ENCODE data around the gene DAPK2.

DAPK2 gene

DNA sequence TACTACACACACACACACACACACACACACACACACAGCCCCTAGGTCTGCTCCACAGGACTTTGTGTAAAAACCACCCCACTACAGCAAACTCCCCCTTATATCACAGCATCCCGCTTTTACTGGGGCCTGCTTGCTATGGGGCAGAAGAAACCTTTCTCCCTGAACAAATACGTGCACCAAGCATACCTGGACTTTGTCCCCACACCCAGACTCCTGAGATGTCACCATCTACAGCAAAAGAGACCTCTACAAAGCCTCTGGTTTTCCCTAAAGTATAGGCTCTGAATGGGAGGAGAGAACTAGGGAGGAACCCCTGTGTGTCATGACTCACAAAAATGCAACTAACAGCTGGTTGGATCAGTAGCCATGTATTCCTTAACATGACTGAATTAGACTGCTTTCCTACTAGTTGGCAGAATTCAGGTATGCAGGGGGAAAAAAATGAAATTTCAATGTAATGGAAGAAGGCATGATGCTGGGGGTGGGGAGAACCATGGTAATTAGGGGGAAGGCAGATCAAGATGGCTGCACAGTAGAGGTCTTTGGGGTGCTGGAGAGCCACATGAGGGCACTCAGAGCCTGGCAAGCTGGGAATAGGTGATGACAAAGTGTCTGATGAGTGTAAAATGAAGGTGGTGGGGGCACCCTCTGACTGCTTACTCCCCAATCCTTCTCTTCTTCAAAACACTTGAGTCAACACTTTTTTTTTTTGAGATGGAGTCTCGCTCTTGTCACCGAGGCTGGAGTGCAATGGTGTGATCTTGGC, 45.9 kb downstream of the DAPK2 start:
- in situ Hi-C loops (cut with MboI; ENCODE audit: low sequenced_read_pairs): no loop called here

DNA sequence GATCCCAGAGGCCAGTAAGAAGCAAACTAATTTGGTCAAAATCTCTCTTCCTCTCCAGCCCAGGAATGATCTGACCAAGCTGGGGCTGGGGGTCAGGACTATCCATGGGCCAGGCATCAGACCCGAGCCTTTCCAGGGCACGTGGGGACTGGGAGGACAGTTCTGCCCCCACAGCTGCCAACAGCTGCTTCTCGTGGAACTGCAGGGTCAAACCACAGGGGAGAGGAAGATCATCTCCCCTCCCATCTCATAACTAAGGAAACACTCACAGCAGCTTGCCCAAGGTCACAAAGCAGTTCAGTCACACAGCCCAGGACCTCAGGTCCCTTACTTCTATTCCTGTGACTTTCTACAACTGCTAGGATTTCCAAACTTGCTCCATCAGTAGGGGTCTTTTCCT, 47.1 kb downstream of the DAPK2 start:
- in situ Hi-C loops (cut with MboI; ENCODE audit: low sequenced_read_pairs): no loop called here

DNA sequence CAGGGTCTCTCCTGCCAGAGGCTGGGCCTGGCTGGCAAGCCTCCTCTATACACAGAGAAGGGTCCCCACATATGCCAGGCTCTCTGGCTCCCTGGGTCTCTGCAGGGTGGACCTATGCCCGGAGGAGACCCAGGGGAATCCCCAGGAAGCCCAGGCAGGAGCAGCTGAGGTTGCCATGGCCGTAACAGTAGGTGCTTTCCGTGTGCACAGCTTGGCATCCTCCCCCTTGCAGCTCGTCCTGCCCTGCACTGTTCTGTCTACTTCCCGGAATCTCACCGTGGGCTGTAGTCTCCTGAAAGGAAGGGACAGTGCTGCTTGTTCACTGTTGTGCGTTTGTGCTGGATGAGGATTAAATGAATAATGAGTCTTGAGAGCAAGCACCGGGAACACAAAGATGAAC, 47.8 kb downstream of the DAPK2 start:
- in situ Hi-C loops (cut with MboI; ENCODE audit: low sequenced_read_pairs): no loop called here

DNA sequence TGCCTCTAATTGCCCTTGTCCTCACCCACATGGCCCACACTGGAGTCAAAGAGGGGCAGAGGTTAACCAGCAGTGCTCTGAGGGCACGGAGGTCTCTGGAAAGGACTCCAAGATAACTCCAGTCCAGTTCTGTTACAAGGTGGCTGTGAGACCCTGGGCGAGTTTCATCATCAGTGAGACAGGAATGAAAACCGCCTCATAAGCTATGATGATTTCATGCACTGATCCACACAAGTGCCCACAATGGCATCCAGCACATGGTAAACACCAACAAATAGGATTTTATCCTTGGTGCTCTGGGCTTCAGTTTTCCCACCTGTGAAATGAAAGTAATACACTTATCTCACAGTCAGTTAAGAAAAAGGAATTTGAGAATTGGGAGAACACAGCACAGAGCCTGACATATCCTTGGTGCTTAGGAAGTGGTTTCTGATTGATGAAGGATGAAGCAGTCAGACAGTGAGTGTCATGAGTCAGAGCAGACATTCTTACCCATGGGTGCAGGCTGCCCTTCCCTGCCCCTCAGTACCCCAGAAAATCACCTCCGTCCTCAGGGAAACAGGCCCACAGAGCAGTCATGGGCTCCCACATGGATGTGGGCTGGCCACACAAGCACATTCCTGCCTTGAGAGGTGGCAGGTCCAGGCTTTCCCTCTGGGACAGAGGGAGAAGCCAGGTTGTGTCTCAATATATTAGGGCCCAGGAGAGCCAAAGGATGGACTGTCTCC, 48.4 kb downstream of the DAPK2 start:
- in situ Hi-C loops (cut with MboI; ENCODE audit: low sequenced_read_pairs): no loop called here

DNA sequence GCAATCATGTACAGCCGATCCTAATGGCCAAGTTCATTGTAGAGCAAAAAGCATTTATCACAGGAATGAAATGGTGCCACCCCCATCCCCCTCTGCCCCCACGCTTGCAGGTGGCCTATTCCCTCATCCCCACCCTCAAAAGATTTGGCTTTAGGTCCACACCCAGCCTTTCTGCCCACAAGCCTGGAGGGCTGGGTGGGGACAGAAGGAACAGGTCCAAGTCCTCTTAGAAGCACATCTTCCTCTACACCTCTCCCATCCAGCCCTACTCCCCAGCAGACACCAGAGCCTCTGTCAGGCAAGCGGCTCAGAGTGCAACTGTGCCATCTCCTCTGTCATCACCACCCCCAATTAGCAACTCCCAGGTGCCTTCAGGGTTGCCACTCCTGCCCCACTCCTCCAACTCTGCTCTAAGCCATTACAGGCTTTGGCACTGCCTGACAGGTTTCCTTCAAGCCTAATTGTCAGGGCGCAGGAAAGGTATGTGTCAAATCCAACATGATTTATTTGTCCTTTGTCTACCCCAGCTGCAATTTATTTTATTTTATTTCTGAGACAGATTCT, 49.4 kb downstream of the DAPK2 start:
- in situ Hi-C loops (cut with MboI; ENCODE audit: low sequenced_read_pairs): no loop called here

DNA sequence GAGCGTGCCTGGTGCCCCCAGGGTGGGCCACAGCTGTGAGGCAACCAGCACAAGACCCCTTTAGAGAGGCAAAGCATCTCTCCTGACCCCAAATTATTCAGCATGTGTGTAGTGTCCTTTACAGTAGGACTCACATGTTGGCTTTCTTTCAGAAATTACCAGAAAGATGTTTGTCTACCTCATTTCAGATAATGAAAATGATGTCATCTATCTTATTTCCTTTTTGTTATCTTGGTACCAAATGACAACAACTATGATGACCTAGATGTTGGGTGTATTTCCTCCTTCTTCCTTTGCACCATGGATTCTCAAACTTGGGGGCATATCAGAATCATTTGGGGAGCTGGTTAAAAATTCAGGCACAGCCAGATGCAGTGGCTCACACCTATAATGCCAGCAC, 50.5 kb downstream of the DAPK2 start:
- in situ Hi-C loops (cut with MboI; ENCODE audit: low sequenced_read_pairs): no loop called here

DNA sequence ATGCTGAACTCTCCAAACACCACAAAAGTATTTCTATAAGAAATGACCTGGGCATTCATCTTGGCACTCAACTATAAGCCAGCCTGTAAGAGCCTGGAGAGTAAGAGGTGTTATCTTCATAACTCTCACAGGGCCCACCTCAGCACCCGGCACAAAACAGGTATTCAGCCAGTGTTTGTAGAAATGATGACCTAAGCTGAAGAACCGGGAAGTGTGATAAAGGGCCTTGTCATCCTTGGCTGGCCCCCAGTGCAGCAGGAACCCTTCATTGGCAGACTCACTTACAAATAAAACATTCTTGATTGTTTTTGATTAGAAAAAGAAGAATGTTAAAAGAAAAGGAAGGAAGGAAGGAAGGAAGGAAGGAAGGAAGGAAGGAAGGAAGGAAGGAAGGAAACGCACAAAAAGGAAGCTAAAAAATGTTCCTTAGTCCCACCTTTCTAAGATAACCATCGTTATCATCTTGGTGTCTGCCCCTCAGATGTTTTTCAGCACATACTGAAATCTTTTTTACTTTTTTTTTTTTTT, 52.1 kb downstream of the DAPK2 start:
- in situ Hi-C loops (cut with MboI; ENCODE audit: low sequenced_read_pairs): no loop called here

DNA sequence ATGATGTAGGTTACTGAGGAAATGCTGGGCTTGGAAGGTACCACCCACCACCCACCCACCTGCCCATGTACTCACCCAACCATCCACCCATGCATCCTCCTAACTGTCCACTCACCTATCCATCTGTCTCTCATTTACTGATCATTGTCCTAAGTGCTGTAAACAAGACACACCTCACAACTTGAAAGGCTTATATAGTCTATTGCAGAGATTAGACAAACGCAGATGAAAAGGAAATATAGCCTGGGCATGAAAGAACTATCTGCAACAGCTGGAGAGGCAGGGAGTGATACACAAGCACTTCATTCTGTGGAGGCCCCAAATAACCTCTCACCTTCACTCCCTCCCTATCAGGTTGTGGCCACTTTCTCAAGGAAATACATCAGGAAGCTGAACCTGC, 54.0 kb downstream of the DAPK2 start:
- in situ Hi-C loops (cut with MboI; ENCODE audit: low sequenced_read_pairs): no loop called here

DNA sequence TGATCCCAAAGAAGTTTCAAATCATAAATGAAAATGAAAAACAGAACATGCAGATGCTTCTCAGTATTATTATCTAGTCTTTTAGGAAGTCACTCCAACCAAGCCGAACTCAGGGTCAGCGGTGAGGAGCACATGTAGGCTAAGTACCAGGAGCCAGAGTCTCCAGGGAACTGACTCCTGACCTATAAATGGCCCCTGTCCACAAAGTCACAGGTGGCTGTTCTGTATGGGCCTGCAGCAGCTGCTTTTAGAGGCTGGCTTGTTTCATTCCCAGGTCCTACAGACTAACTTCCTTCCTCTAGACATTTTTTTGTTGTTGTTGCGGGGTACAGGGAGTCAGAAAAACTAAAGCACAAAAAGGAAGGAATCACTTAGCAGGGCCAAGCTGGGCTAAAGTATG, 54.6 kb downstream of the DAPK2 start:
- in situ Hi-C loops (cut with MboI; ENCODE audit: low sequenced_read_pairs): no loop called here

DNA sequence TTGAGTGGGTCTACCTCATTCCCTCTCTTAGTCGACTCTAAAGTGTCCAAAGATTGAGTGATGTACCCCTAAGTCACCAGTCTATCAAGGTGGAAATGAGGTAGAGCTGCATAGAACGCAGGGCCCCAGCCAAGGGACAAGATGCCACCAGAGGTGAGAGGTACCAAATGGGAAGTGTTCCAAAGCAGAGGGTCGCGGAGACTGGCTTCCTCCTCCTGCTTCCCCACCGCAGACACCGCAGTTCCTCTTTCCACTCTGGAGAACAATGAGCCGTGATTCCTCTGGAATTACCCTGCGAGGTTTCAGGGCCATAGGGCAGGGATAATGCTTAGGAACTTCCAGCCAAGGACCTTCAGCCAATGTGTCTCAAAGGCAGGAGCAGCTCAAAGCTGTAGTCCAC, 55.8 kb downstream of the DAPK2 start:
- in situ Hi-C loops (cut with MboI; ENCODE audit: low sequenced_read_pairs): no loop called here

DNA sequence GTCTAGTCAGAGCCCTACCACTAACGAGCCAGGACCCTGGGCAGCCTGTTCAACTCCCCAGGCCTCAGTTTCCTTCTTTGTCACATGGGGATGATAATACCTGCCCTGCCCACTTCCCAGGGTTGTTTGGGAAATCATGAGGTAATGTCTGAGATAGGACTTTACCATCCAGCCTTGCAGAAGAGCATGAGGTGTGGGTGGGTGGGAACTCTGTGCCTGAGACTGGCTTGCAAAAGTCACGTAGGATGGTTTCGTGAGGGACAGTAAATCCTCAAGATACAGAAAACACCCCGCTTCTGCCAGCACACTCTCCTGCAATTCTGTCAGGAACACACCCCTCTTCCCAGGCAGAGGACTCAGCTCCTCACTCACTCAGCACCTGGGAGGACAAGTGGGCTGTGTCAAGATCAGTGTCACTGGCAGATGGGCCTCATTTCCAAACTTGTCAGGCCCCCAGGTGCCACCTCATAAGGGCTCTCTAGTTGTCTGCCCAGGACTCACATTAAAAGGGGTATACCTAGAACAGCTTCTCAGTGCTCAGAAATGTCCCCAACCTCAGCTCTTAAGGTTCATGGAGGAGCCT, 58.4 kb downstream of the DAPK2 start:
- in situ Hi-C loops (cut with MboI; ENCODE audit: low sequenced_read_pairs): no loop called here

DNA sequence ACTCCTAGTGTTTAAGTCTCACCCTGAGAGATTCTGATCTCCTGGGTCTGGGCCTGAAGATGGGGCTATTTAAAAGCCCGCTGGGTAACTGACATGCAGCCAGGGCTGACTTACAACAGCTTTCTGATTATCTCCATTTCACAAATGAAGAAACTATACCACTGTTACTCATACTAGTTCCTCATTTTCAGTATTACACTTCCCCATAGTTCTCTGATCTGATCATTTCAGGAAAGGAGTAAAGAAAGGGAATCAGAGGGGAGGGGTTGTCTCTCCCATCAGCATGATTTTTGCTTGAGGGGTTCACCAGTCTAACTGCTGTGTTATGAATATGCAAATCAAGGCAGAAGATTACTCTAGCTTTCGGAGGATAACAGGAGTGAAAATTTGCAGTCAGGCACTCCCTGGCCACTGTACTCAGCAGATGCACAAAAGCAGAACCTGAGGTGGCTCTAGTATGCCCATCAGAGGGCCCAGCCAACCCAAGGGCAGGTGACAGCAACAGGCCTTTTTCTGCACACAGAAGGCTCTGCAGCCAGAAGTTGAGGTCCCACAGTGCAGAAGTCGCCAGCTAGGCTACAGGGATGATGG, 59.4 kb downstream of the DAPK2 start:
- in situ Hi-C loops (cut with MboI; ENCODE audit: low sequenced_read_pairs): no loop called here

DNA sequence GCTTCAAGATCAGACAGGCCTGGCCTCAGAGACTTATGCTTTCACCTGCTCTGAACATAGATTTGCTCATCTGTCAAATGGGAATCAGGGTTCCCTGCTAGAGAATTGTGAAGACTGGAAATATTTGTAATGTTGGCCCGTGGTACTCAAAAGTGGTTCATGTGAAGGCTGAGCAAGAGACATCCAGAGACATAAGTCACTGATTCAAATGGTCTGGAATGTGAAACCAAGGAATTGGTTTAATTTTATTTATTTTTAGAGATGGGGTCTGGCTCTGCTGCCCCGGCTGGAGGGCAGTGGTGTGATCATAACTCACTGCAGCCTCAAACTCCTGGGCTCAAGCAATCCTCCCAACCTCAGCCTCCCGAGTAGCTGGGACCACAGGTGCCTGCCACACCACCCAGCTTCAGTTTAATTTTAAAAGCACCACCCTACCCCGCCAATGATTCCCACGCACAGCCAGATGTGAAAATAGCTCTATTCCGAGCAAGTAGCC, 60.1 kb downstream of the DAPK2 start:
- in situ Hi-C loops (cut with MboI; ENCODE audit: low sequenced_read_pairs): no loop called here

DNA sequence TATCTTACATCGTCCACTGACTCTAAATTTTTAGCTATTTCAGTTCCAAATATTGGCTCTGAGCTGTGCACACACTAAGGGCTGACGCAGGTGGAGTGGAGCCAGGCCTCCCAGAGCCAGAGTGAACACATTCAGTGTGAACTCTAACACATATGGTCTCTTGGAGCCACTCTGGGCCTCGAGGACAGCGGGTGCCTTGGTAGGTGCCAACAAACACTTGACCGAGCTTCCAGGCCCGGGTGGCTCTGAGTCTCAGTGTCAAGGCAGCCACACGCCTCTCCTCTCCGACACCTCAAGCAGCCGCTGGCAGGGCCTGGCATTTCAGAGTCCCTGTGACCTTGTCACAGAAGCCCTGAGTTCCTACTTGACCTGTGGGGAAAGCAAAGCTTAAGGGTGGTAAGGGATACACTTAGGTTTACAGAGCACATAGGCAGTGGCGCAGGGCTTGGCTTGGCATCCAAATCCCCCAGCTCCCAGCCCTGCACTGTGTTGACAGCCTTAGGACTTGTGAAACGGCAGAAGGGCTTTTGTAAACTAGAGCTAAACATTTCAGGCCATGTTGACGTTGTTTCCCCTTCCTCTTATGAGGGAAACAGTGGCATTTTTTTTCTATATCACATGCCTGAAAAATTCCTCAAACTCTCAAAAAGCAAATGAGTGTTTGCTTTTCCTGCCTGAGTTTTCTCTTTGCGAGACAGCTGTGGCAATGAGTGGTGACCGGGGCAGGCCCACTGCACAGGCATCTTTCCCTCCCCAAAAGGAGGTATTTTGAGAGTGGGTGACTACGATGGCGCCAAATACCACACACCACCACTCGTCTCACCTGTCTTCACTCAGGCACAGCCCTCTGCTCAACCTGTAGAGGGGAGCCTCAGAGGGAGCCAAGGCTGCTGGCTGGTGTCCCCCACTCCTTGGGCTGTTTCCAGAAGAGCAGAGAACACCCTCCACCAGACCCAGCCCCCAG, 60.8 kb downstream of the DAPK2 start:
- in situ Hi-C loops (cut with MboI; ENCODE audit: low sequenced_read_pairs): no loop called here

DNA sequence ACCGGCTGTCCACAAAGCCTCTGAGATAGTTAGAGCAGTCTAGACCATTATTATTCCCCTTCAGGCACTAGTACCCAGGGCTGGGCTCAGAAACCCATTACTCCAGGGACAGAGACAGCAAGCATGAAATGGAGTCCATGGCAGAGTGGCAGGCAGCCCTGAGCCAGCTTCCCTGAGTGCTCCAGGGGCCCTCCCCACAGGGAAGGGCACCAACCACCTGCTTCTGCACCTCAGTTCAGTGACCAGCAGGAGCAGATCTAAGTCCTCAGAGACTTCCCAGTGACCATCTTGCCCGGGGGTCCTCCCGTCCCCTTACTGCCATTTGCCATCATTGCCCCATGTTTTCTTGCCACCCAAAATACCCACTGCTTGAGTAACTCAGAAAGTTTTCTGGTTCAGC, 62.0 kb downstream of the DAPK2 start:
- in situ Hi-C loops (cut with MboI; ENCODE audit: low sequenced_read_pairs): no loop called here

DNA sequence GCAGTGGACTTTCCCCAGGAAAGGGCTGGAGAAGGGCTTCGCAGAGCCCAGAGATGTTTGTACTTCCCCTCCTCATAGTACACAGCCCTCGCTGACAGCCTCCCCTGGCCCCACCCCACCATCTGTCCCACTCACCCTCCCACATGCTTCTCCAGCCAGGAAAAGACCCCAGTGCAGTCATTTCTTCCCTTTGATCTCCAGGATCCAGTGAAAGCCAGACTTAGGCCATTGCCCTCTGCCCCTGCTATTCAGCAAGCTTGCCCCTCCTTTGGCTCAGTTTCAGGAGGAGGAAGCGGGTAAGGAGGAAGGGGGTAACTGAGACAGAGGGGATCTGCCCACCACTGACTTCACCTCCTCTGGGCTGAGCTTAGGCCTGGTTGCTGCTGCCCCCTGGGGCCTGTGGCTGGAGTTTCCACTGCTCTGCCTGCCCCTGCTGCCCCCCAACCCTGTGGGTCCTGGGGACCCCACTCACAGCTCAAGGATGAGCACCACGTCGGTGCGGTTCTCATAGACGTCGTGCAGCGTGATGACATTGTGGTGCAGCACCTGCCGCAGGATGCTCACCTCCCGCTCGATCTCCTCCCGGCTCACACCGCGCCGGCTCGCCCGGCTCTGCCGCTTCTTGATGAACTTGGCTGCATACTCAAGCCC, 63.1 kb downstream of the DAPK2 start:
- in situ Hi-C loops (cut with MboI; ENCODE audit: low sequenced_read_pairs): no loop called here

DNA sequence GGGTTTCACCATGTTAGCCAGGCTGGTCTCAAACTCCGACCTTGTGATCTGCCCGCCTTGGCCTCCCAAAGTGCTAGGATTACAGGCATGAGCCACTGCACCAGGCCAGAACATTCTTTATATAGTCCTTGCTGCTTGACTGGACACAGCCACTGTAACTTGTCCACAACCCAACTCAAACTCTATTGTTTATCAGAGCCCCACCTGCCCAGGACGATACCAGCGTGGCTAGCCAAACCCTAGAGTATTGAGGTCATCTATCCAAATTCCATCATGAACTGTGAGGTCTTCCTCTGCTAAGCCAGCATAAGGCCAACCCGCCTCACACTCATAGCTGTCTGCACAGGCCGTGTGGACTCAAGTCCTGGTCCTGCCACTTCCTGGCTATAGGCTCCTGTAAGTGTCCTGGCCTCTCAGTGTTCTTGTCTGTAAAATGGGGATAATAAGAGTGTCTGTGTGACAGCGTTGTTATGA, 63.9 kb downstream of the DAPK2 start:
- in situ Hi-C loops (cut with MboI; ENCODE audit: low sequenced_read_pairs): no loop called here

DNA sequence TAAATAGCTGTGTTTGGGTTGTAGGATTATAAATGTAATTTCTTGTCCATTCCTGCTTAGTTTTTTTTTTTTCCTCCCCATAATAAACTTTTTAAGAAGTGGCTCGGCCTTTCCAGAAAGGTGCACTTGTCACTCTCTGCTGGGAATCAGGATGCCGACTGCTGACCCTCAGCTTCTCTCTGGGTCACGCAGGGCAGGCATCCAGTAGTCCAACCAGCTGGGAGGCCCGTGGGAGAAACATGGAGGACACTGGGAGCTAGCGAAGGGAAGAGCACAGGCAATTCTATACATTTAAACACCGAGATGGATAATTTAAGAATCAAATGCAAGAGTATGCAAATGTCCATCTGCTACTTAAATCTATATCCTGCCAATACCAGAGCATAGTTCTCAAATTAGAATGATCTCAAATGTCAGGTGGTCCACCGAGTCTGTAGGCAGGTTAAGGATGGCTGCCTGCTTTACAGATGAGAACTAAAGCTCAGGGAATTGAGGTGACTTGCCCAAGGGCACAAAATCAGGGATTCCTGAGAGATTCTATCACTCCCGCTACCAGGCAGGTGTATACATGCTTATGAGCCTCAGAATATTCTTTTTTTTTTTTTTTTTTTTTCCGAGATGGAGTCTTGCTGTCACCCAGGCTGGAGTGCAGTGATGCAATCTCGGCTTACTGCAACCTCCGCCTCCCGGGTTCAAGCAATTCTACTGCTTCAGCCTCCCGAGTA, 64.5 kb downstream of the DAPK2 start:
- in situ Hi-C loops (cut with MboI; ENCODE audit: low sequenced_read_pairs): no loop called here
